Omental fat pad (tissue), 4 donors: ENCODE data around the gene PLPPR3. TPM values are rescaled to one million over a fixed set of nuclear protein-coding genes. Genes with fewer than 3 reads are reported as not detected.

Source experiments
- ATAC-seq: fragments of 150-250 bp; one replicate; pipeline ENCODE4 v1.9.1; 2016; ENCODE audit warnings: mild to moderate bottlenecking, moderate library complexity; ENCODE audit not compliant: low FRiP score
- DNase-seq: peaks from one replicate; pipeline ENCODE4 v3.0.0-alpha.2; 2019; ENCODE audit warnings: low spot score
- total RNA-seq, 4 donors: library from RNA; depleted of rRNA; stranded (reverse); fragments of >200 nt; gene quantifications; one replicate each; pipeline ENCODE4 v1.1.0, GENCODE V29; 2016
- TF ChIP-seq, protein P1 (sequence below), 3 donors: fragments of 450-650 bp; IDR thresholded peaks; one replicate each; pipeline ENCODE4 v1.5.1; 2016 to 2017; ENCODE audit warnings: antibody characterized with exemption in 3 of 3, mild to moderate bottlenecking in 3 of 3, moderate library complexity in 2 of 3

PLPPR3 gene
- total RNA-seq, 4 donors from 2014 or later: not detected

DNA sequence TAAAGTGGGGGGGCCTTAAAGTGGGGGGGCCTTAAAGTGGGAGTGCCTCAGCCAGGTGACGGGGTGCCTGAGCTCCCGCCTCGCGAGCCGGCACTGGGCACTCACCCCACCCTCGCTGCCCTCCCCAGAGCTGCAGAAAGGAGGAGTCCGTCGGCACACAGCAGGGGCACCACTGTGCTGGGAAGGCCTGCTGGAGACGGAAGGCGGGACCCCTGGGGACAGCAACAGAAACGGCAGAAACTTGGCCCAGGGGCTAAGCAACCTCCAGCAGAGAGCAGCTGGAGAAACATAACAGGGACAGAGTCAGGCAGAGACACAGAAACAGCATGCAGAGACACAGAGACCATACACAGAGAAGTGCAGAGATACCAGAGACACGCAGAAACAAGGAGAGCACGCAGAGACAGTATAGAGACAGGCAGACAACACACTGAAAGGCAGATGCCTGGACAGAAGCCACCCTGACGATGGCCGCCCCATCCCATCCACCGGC lies 45.6 kb upstream of the PLPPR3 start:
- TF ChIP-seq, protein P1, sequence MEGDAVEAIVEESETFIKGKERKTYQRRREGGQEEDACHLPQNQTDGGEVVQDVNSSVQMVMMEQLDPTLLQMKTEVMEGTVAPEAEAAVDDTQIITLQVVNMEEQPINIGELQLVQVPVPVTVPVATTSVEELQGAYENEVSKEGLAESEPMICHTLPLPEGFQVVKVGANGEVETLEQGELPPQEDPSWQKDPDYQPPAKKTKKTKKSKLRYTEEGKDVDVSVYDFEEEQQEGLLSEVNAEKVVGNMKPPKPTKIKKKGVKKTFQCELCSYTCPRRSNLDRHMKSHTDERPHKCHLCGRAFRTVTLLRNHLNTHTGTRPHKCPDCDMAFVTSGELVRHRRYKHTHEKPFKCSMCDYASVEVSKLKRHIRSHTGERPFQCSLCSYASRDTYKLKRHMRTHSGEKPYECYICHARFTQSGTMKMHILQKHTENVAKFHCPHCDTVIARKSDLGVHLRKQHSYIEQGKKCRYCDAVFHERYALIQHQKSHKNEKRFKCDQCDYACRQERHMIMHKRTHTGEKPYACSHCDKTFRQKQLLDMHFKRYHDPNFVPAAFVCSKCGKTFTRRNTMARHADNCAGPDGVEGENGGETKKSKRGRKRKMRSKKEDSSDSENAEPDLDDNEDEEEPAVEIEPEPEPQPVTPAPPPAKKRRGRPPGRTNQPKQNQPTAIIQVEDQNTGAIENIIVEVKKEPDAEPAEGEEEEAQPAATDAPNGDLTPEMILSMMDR (IDR thresholded peaks at IDR 0.05): no peak
- no peak for ATAC-seq
- DNase-seq: no peak

DNA sequence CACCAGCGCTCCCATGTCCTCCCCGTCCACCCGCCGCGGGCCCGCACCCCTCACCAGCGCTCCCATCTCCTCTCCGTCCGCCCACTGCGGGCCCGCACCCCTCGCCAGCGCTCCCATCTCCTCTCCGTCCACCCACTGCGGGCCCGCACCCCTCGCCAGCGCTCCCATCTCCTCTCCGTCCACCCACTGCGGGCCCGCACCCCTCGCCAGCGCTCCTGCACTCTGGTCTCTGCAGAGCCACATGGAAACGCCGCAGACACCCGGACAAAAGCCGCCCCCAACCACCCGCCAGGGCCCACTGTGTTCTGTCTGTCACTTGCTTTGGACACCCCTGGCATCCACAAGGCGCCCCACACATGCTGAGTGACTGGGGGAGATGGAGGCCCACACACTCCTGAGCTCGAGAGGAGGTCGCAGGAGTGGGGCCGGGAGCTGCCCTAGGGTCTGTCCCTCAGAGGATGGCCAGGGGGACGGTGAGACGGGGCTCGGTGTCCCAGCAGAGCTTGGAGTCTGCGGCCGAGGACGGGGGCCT lies 45.1 kb upstream of the PLPPR3 start:
- TF ChIP-seq, protein P1 (IDR thresholded peaks at IDR 0.05): no peak
- no peak for DNase-seq
- ATAC-seq: no peak

DNA sequence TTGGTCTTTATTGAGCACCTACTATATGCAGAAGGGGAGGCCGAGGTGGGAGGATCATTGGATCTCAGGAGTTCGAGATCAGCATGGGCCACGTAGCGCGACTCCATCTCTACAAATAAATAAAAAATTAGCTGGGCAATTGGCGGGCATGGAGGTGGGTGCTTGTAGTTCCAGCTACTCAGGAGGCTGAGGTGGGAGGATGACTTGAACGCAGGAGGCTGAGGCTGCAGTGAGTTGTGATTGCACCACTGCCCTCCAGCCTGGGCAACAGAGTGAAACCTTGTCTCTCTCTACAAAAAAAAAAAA lies 41.5 kb upstream of the PLPPR3 start:
- TF ChIP-seq, protein P1 (IDR thresholded peaks at IDR 0.05): no peak
- DNase-seq (no peak), ATAC-seq (no peak)

DNA sequence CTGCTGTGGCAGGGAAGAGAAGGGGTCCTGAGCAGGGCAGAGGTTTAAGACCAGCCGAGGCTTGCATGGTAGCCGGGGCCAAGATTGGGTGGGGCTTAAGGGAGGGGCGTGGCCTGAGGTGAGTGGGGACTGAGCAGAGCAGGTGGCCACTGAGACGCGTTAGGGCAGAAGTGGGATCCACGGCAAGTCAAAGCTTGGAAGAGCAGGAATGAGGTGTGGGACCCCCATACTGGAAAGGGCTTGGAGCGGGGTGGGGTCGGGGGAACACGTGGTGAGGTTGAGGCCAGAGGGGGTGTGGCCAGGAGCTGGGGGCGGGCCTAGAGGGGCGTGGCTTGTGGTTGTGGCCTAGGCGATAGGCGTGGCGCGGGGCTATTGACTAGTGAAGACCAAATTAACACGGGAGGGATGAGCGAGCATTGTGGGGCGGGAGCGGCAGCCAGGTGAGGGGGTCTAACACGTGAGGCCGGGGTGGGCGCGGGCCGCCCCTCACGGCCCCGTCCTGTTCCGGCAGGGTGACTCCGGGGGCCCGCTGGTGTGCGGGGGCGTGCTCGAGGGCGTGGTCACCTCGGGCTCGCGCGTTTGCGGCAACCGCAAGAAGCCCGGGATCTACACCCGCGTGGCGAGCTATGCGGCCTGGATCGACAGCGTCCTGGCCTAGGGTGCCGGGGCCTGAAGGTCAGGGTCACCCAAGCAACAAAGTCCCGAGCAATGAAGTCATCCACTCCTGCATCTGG lies 41.0 kb upstream of the PLPPR3 start:
- TF ChIP-seq, protein P1 (IDR thresholded peaks at IDR 0.05): no peak
- ATAC-seq (no peak), DNase-seq (no peak)

DNA sequence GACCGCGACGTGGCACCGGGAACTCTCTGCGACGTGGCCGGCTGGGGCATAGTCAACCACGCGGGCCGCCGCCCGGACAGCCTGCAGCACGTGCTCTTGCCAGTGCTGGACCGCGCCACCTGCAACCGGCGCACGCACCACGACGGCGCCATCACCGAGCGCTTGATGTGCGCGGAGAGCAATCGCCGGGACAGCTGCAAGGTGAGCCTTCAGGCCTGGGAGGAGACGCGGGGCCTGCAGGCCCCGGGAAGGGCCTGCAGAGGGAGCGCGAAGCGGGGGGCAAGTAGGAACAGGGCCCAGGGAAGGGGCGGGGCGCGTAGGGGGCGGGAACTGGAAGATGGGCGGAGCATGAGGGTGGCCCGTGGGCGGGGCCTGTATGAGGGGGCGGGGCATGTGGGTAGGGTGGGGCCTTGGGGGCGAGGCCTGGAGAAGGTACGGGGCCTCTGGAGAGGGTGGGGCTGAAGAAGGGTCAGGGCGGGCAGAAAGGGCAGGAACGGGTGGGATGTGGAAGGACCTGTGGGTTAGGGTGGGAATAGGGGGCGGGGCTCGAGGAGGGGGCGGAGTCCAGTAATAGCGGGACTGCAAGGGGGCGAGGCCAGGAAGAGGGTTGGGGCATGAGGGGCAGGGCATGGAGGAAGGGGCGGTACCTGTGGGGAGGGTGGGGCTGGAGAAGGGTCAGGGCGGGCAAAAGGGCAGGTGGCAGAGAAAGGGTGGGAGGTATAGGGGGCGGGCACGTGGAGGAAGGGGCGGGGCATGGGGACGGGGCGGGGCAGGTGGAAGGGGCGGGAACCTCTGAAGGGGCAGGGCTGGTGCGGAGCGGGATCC lies 40.2 kb upstream of the PLPPR3 start:
- no peak for ATAC-seq
- TF ChIP-seq, protein P1 (IDR thresholded peaks at IDR 0.05): no peak
- DNase-seq: no peak

DNA sequence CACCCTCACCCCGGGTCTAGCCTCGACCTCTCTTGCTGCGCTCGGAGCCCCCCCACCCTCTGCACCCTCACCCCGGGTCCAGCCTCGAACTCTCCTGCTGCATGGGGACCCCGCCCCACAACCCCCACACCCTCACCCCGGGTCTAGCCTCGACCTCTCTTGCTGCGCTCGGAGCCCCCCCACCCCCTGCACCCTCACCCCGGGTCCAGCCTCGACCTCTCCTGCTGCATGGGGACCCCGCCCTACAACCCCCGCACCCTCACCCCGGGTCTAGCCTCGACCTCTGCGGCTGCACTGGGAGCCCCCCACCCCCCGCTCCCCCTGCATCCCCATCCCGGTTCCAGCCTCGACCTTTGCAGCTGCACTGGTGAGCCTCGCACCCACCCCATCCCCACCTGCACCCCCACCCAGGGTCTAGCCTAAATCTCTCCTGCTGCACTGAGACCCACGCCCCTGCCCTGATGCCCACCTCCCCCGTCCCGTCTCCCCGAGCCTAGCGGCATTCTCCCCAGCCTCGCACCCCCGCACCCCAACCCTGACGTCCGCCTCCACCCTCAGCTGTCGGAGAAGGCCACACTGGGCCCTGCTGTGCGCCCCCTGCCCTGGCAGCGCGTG lies 39.5 kb upstream of the PLPPR3 start:
- TF ChIP-seq, protein P1 (IDR thresholded peaks at IDR 0.05): no peak
- no peak for ATAC-seq
- DNase-seq: no peak
